H1 (cell line): Measurements from ENCODE around the gene CELA1. TPM values are rescaled to one million over a fixed set of nuclear protein-coding genes. Genes with fewer than 3 reads are reported as not detected.

Source experiments
- CTCF ChIA-PET: fragments of 300-600 bp; sonication (Branson Sonifier 250); formaldehyde crosslinking; loops from one replicate; lab custom pipeline; 2021; ENCODE audit not compliant: partially characterized antibody; lab: Charles Lee
- POLR2A ChIA-PET: fragments of 300-600 bp; sonication (Branson Sonifier 250); formaldehyde crosslinking; loops from one replicate; lab custom pipeline; 2021; ENCODE audit warnings: inconsistent platforms; ENCODE audit not compliant: partially characterized antibody; lab: Charles Lee
- DNase-seq, 2 experiments: peaks; one replicate each; pipeline versions ENCODE4 v3.0.0 to v3.0.0-alpha.2; 2010 to 2022; ENCODE audit warnings: low spot score in 2 of 2, low read depth in 1 of 2, mixed read lengths in 1 of 2
- FAIRE-seq: peaks from 2 replicates; lab custom pipeline; 2011; peaks lifted over from hg19 to GRCh38; lab: Jason Lieb, UNC
- H2AFZ ChIP-seq: 2 replicates; pipeline ENCODE4 v1.8.1; 2012; ENCODE audit warnings: low read length, inconsistent platforms
- H2AK5ac ChIP-seq: 2 replicates; pipeline ENCODE4 v1.6.1; 2013; ENCODE audit warnings: low read depth, low read length
- H2BK120ac ChIP-seq: replicated peaks from 2 replicates; pipeline ENCODE3; 2013; ENCODE audit warnings: low read depth, low read length, inconsistent platforms
- H2BK12ac ChIP-seq: 2 replicates; pipeline ENCODE4 v1.6.1; 2013; ENCODE audit warnings: low read depth, low read length
- H2BK15ac ChIP-seq: 2 replicates; pipeline ENCODE4 v1.6.1; 2013; ENCODE audit warnings: low read length
- H2BK20ac ChIP-seq: 2 replicates; pipeline ENCODE4 v1.6.1; 2013; ENCODE audit warnings: low read length
- H2BK5ac ChIP-seq: 2 replicates; pipeline ENCODE4 v1.6.1; 2013; ENCODE audit warnings: low read depth, low read length
- H3K14ac ChIP-seq: 2 replicates; pipeline ENCODE4 v1.6.1; 2013; ENCODE audit warnings: inconsistent platforms; ENCODE audit not compliant: insufficient read length
- H3K18ac ChIP-seq: 2 replicates; pipeline ENCODE4 v1.6.1; 2013; ENCODE audit warnings: low read length; ENCODE audit errors: extremely low read depth
- H3K23ac ChIP-seq: 2 replicates; pipeline ENCODE4 v1.6.1; 2013; ENCODE audit warnings: inconsistent platforms; ENCODE audit not compliant: insufficient read length
- H3K23me2 ChIP-seq: 2 replicates; pipeline ENCODE4 v1.6.1; 2013; ENCODE audit warnings: low read depth, low read length
- H3K27ac ChIP-seq: 2 replicates; pipeline ENCODE4 v1.6.1; 2011; ENCODE audit warnings: low read depth, low read length, inconsistent platforms
- H3K27me3 ChIP-seq, 4 experiments: replicated peaks in 1 of 4; 1 replicate in 1 of 4; 2 replicates in 3 of 4; pipeline versions ENCODE4 v1.6.1 to v1.8.1; 2011 to 2013; ENCODE audit warnings: low read length in 3 of 4, mild to moderate bottlenecking in 3 of 4, inconsistent platforms in 2 of 4, mixed read lengths in 2 of 4, moderate library complexity in 1 of 4; ENCODE audit not compliant: control insufficient read depth in 3 of 4, insufficient read depth in 3 of 4; ENCODE audit errors: extremely low read depth in 1 of 4
- H3K36me3 ChIP-seq, 4 experiments: 2 replicates each; pipeline versions ENCODE4 v1.6.1 to v1.8.1; 2011 to 2013; ENCODE audit warnings: mild to moderate bottlenecking in 4 of 4, low read length in 3 of 4, moderate library complexity in 2 of 4, control low read depth in 1 of 4, inconsistent platforms in 1 of 4; ENCODE audit not compliant: insufficient read depth in 4 of 4, control insufficient read depth in 2 of 4
- H3K4ac ChIP-seq: replicated peaks from 2 replicates; pipeline ENCODE3; 2013; ENCODE audit warnings: low read length, low read depth, mixed read lengths, inconsistent platforms; ENCODE audit not compliant: insufficient read length
- H3K4me1 ChIP-seq, 4 experiments: replicated peaks in 1 of 4; 1 replicate in 1 of 4; 2 replicates in 3 of 4; pipeline versions ENCODE4 v1.6.1 to v1.8.1; 2011 to 2013; ENCODE audit warnings: low read length in 3 of 4, inconsistent platforms in 2 of 4, mixed read lengths in 1 of 4; ENCODE audit not compliant: insufficient read depth in 4 of 4, control insufficient read depth in 3 of 4
- H3K4me2 ChIP-seq, 2 experiments: 2 replicates each; pipeline versions ENCODE4 v1.6.1 to v1.8.1; 2011 to 2013; ENCODE audit warnings: low read depth in 2 of 2, low read length in 2 of 2, control low read depth in 1 of 2, inconsistent platforms in 1 of 2, mild to moderate bottlenecking in 1 of 2; ENCODE audit not compliant: insufficient read depth in 1 of 2
- H3K4me3 ChIP-seq, 4 experiments: fragments of 200-600, 300-600 bp in 1 of 4; sonication (generic), shearing (Covaris generic), sonication (Bioruptor Twin) in 1 of 4; 2 replicates each; pipeline versions ENCODE4 v1.5.1 to v1.8.1; 2011 to 2016; ENCODE audit warnings: low read length in 4 of 4, low read depth in 3 of 4, control low read depth in 2 of 4, inconsistent platforms in 2 of 4, mild to moderate bottlenecking in 2 of 4, mixed read lengths in 1 of 4, moderate library complexity in 1 of 4; ENCODE audit not compliant: insufficient read depth in 2 of 4; ENCODE audit errors: extremely low read depth in 1 of 4
- H3K56ac ChIP-seq: replicated peaks from 2 replicates; pipeline ENCODE3; 2013; ENCODE audit warnings: low read depth, mild to moderate bottlenecking, mixed read lengths, low read length, inconsistent platforms; ENCODE audit not compliant: insufficient read length
- H3K79me1 ChIP-seq: 2 replicates; pipeline ENCODE4 v1.6.1; 2013; ENCODE audit warnings: low read depth, low read length, control low read depth
- H3K79me2 ChIP-seq, 2 experiments: 2 replicates each; pipeline versions ENCODE4 v1.6.1 to v1.8.1; 2012 to 2013; ENCODE audit warnings: low read length in 2 of 2, mild to moderate bottlenecking in 2 of 2, inconsistent platforms in 1 of 2; ENCODE audit not compliant: insufficient read depth in 2 of 2, control insufficient read depth in 1 of 2
- H3K9ac ChIP-seq, 4 experiments: replicated peaks in 1 of 4; 1 replicate in 1 of 4; 2 replicates in 3 of 4; pipeline versions ENCODE4 v1.6.1 to v1.8.1; 2011 to 2013; ENCODE audit warnings: low read depth in 3 of 4, low read length in 3 of 4, control low read depth in 2 of 4, mild to moderate bottlenecking in 2 of 4, moderate library complexity in 2 of 4, inconsistent platforms in 1 of 4; ENCODE audit errors: extremely low read depth in 1 of 4
- H3K9me3 ChIP-seq, 2 experiments: 2 replicates each; pipeline versions ENCODE4 v1.6.1 to v1.8.1; 2012 to 2013; ENCODE audit warnings: mild to moderate bottlenecking in 2 of 2, moderate library complexity in 2 of 2, control low read depth in 1 of 2, inconsistent platforms in 1 of 2, low read depth in 1 of 2, low read length in 1 of 2, mixed read lengths in 1 of 2; ENCODE audit not compliant: insufficient read depth in 2 of 2
- H4K20me1 ChIP-seq, 2 experiments: replicated peaks in 1 of 2; 2 replicates each; pipeline versions ENCODE3 to v1.8.1; 2011 to 2013; ENCODE audit warnings: inconsistent platforms in 2 of 2, low read length in 2 of 2, mild to moderate bottlenecking in 1 of 2; ENCODE audit not compliant: insufficient read depth in 2 of 2, control insufficient read depth in 1 of 2
- H4K5ac ChIP-seq: 2 replicates; pipeline ENCODE4 v1.6.1; 2013; ENCODE audit warnings: low read length, low read depth, mixed read lengths, inconsistent platforms; ENCODE audit not compliant: insufficient read length
- H4K8ac ChIP-seq: 2 replicates; pipeline ENCODE4 v1.8.0; 2013; ENCODE audit warnings: mild to moderate bottlenecking, moderate library complexity, low read length, inconsistent platforms; ENCODE audit not compliant: insufficient read depth; ENCODE audit errors: extremely low read depth
- H4K91ac ChIP-seq: replicated peaks from 2 replicates; pipeline ENCODE3; 2013; ENCODE audit warnings: low read length, mixed read lengths, inconsistent platforms; ENCODE audit not compliant: insufficient read length
- GABPA ChIP-seq: IDR thresholded peaks from 2 replicates; pipeline ENCODE4 v1.6.1; 2011; ENCODE audit warnings: mild to moderate bottlenecking, low read length, moderate library complexity, borderline replicate concordance; ENCODE audit not compliant: insufficient read depth
- NRF1 ChIP-seq: IDR thresholded peaks from 2 replicates; pipeline ENCODE4 v1.6.1; 2011; ENCODE audit warnings: mild to moderate bottlenecking, low read depth, low read length, improper control_type of control experiment
- TCF12 ChIP-seq: IDR thresholded peaks from 2 replicates; pipeline ENCODE4 v1.6.1; 2011; ENCODE audit warnings: low read depth, mild to moderate bottlenecking, low read length
- polyA plus RNA-seq, 7 experiments: library from polyadenylated mRNA; depleted of rRNA in 3 of 7; stranded (reverse) in 5 of 7; unstranded in 2 of 7; fragments of >200 nt in 5 of 7; fragments of 200-250 nt in 2 of 7; gene quantifications; 1 replicate in 5 of 7; 2 replicates in 1 of 7; 4 replicates in 1 of 7; pipeline versions ENCODE4 v1.2.1 to v1.2.3, GENCODE V29; 2011 to 2013; ENCODE audit warnings: missing spikeins in 2 of 7, mixed read lengths in 2 of 7
- total RNA-seq: library from RNA; stranded (reverse); fragmentation: NEBNext Ultra II Directional; extraction: Animal tissue kit (Norgen Biotek cat#: 25700); gene quantifications from 2 replicates; pipeline ENCODE4 v1.2.1, GENCODE V29; 2021

Gene CELA1
- total and polyA plus RNA-seq, 2 of the 8 experiments (the other 6 are each of a cell fraction or from before 2014, with no cell fraction given): 0.09 TPM; not detected in 1

- Histone ChIP-seq H2BK120ac (no peak overlapping the region), H2AK5ac (no peak overlapping the region), H3K14ac (no peak overlapping the region)
- DNase-seq (no peak), FAIRE-seq (no peak)
- TF ChIP-seq NRF1: no peak
- no peak for TF ChIP-seq GABPA
- no peak for TF ChIP-seq TCF12
- TF ChIP-seq, all 59 proteins: peak for 0
- H3K4ac ChIP-seq: no peak overlapping the region
- no peak overlapping the region for H4K91ac ChIP-seq
- H3K56ac ChIP-seq: no peak overlapping the region
- no peak overlapping the region for H2BK15ac ChIP-seq
- no peaks in the 10 kb centered on the region for H3K79me1 ChIP-seq
- CTCF ChIA-PET: interaction anchor here (1.2 to 6.2 kb wide), 4 partner anchors 15 to 47 kb away, joined by 3 to 33 read pairs (median 4); no protein-coding TSS in a partner anchor
- H3K79me2 ChIP-seq: no peaks in the 10 kb centered on the region
- H2BK12ac ChIP-seq: no peak overlapping the region
- no peaks in the 10 kb centered on the region for H3K36me3 ChIP-seq
- no peak overlapping the region for H4K5ac ChIP-seq
- no peak overlapping the region for H3K18ac ChIP-seq
- no peaks in the 10 kb centered on the region for H3K9me3 ChIP-seq
- no peak overlapping the region for H3K9ac ChIP-seq
- H4K20me1 ChIP-seq: no peaks in the 10 kb centered on the region
- H3K23me2 ChIP-seq: no peaks in the 10 kb centered on the region
- no peaks in the 10 kb centered on the region for H3K27me3 ChIP-seq
- no peaks in the 10 kb centered on the region for H3K4me1 ChIP-seq
- H3K4me2 ChIP-seq: no peak overlapping the region
- H4K8ac ChIP-seq: no peak overlapping the region
- H2AFZ ChIP-seq: no peak overlapping the region
- no peak overlapping the region for H3K23ac ChIP-seq
- no peak overlapping the region for H2BK20ac ChIP-seq
- H3K4me3 ChIP-seq: no peak overlapping the region
- no peak overlapping the region for H2BK5ac ChIP-seq
- H3K27ac ChIP-seq: no peak overlapping the region
- POLR2A ChIA-PET: no interaction called here
Observed at GRCh38 chr12:51293696-51294095, 52.8 kb downstream of the CELA1 start.
